SKM-1 treated with dmso at 0.1 percent for 144 hours (cell line): ENCODE measurements around the gene NFATC1.

Source experiments
- DNase-seq: peaks from one replicate; lab custom pipeline; 2025; ENCODE audit not compliant: unreplicated experiment; lab: John Stamatoyannopoulos, UW

Gene NFATC1

GRCh38 chr18:79387214-79387613, 8.5 kb upstream of the NFATC1 start:
- DNase-seq, result no peak

GRCh38 chr18:79387615-79388014, 8.1 kb upstream of the NFATC1 start:
- DNase-seq, result no peak

- no peak for DNase-seq
These were observed 7.7 kb upstream of the NFATC1 start for GRCh38 chr18:79388043-79388442.

- DNase-seq, result no peak
These were observed 6.0 kb upstream of the NFATC1 start for GRCh38 chr18:79389689-79390088.

GRCh38 chr18:79392226-79392625, 3.5 kb upstream of the NFATC1 start:
- DNase-seq, result no peak

- no peak for DNase-seq
These were observed 2.5 kb upstream of the NFATC1 start for GRCh38 chr18:79393181-79393634.

- DNase-seq, result no peak
These were observed 1.8 kb upstream of the NFATC1 start for GRCh38 chr18:79393635-79394533.

GRCh38 chr18:79394534-79395307, 1.0 kb upstream of the NFATC1 start:
- no peak for DNase-seq

GRCh38 chr18:79395308-79395640, 456 bp upstream of the NFATC1 start:
- no peak for DNase-seq

GRCh38 chr18:79396431-79397246, 909 bp downstream of the NFATC1 start:
- DNase-seq, result no peak

- DNase-seq, result no peak
These were observed 1.6 kb downstream of the NFATC1 start for GRCh38 chr18:79397247-79397829.

- DNase-seq, result no peak
These were observed 2.4 kb downstream of the NFATC1 start for GRCh38 chr18:79397830-79398761.

- no peak for DNase-seq
These were observed 3.7 kb downstream of the NFATC1 start for GRCh38 chr18:79399275-79400081.

- no peak for DNase-seq
These were observed 4.4 kb downstream of the NFATC1 start for GRCh38 chr18:79400091-79400590.

GRCh38 chr18:79400591-79401381, 5.1 kb downstream of the NFATC1 start:
- no peak for DNase-seq

GRCh38 chr18:79401494-79402208, 5.9 kb downstream of the NFATC1 start:
- DNase-seq, result no peak

- DNase-seq, result no peak
These were observed 6.5 kb downstream of the NFATC1 start for GRCh38 chr18:79402209-79402576.
